ENCODE measurements around the gene ZNF777. TPM values are rescaled to one million over a fixed set of nuclear protein-coding genes. Genes with fewer than 3 reads are reported as not detected.
"Not testable (repeated sequence)": the region's sequence is repeated elsewhere in the genome, so short reads cannot be mapped to it uniquely, and the experiment has no call there.

The ZNF777 gene
- total RNA-seq, 2 experiments from 2014 or later = 13.3 to 16.4 TPM

DNA sequence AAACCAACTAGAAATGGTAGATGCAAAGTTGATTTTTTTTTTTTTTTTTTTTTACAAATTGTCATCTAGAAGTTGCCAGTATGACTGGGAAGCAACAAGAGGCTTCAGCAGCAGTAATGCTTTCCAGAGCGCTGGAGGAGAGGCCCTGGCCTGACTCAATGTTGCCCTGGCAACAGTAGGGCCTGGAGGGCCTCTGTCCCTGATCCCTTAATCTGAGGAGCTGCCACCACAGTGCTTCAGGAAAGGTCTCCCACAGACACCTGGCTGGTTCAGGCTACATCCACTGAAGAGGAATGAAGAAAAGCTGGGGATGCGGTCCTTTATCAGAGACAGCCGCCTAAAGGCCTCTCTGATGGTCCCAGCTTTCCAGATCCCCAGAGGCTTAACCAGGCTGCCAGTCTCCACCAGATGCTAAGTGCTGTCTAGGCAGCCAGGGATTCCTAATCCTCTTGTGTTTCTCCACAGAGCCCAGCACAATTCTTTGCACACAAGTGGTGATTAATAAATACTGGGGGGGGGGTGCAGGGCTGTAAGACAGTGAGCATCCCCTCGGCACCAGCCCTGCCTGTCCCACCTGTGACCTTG, 33.7 kb downstream of the ZNF777 start:
- Mint-ChIP-seq H3K4me3 (no peak overlapping the region), H3K27ac (no peak overlapping the region), H3K9me3 (ENCODE audit: low read depth) (no peaks in the 10 kb centered on the region), H3K36me3 (ENCODE audit: low read depth) (peaks cover 24% of the 10 kb centered on the region), H3K4me1 (peaks cover 9% of the 10 kb centered on the region), H3K27me3 (no peaks in the 10 kb centered on the region)
- no peak for DNase-seq
- ATAC-seq = no peak
- intact Hi-C loops (cut with DNase I, micrococcal nuclease) = no loop called here
- ChIA-PET POLR2A (no interaction called here), CTCF (interaction anchor here (0.6 to 0.9 kb wide), 3 partner anchors 15 to 198 kb away, joined by 3 to 4 read pairs (median 3); no protein-coding TSS in a partner anchor)

DNA sequence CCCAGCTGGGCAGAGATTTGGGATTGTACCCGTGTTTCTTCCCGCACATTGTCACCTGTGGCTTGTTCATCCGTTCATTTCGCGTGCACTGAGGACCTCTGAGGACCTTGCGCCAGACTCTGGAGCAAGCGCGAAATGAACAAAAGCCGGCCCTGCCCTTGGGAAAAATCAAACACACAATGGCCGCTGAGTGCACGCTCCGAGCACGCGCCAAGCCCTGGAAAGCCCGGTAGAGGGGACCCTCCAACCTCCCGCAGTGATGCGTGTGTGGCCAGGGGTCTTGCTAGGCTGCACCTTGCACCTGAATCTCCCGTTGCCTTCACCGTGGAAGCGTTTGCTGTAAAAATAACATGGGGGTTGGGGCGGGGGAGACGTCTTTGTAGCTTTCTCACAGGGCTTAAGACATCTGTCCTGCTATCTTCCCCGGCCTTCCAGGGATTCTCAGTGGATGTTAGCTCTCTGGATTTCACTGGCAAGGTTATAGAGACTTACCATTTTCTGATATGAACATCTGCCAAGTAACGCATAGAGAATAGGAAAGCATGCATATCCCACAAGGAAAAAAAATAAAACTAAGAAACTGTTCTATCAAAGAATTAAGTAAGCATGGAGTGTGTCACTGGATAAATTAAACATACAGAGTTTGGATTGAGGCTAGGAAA, 37.3 kb downstream of the ZNF777 start:
- ATAC-seq (no peak), DNase-seq (no peak)
- Mint-ChIP-seq H3K27me3 (no peaks in the 10 kb centered on the region), H3K4me3 (peak overlapping the region; percentile 17), H3K9me3 (ENCODE audit: low read depth) (no peaks in the 10 kb centered on the region), H3K36me3 (ENCODE audit: low read depth) (peaks cover 1% of the 10 kb centered on the region), H3K4me1 (peaks cover 9% of the 10 kb centered on the region), H3K27ac (peak overlapping the region; percentile 42)
- intact Hi-C loops (cut with DNase I, micrococcal nuclease) = loop anchor here (2.0 to 5.0 kb wide), 5 partner anchors 35 to 436 kb away; partner anchors contain the start of genes ZNF398 (in 1 of the 2), ZNF425 (in 1 of the 2) and ZNF746 (in 1 of the 2)
- POLR2A ChIA-PET = no interaction called here
- CTCF ChIA-PET = interaction anchor here (1.0 to 2.8 kb wide), 11 partner anchors 9 to 228 kb away, joined by 3 to 14 read pairs (median 4); partner anchors contain the start of genes ZNF282 and ZNF777

DNA sequence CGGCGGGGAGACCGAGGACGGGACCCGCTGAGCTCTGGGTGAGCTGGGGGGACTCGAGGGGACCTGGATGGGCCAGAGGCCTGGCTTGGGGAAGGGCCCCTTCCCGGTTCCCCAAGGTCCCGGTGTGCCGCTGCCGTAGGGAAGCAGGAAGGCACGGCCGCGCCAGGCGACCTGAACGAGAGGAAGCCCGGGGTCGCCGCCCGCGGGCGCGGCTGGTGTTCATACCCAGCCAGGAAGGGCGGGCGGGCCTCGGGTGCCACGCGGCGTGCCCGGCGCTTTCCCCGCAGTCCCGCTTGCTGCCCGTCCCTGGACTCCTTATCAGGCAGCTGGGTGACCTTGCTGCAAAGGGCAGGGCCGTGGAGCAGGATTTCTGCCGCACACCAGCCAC, 38.0 kb downstream of the ZNF777 start:
- ATAC-seq = no peak
- Mint-ChIP-seq H3K27me3 (no peaks in the 10 kb centered on the region), H3K36me3 (ENCODE audit: low read depth) (no peaks in the 10 kb centered on the region), H3K4me3 (peak overlapping the region; percentile 8), H3K9me3 (ENCODE audit: low read depth) (no peaks in the 10 kb centered on the region), H3K27ac (peak overlapping the region; percentile 47), H3K4me1 (peaks cover 9% of the 10 kb centered on the region)
- intact Hi-C loops (cut with DNase I, micrococcal nuclease) = loop anchor here (1.0 to 5.0 kb wide), 14 partner anchors 36 to 436 kb away; partner anchors contain the start of genes ZNF398 (in 2 of the 2), ZNF746 (in 2 of the 2), ZNF212 (in 1 of the 2) and ZNF282 (in 1 of the 2)
- ChIA-PET CTCF (interaction anchor here (0.5 to 2.8 kb wide), 20 partner anchors 9 to 1294 kb away, joined by 3 to 14 read pairs (median 4); partner anchors contain the start of genes ZNF282 and ZNF777), POLR2A (no interaction called here)
- peak; percentile 54 for DNase-seq

DNA sequence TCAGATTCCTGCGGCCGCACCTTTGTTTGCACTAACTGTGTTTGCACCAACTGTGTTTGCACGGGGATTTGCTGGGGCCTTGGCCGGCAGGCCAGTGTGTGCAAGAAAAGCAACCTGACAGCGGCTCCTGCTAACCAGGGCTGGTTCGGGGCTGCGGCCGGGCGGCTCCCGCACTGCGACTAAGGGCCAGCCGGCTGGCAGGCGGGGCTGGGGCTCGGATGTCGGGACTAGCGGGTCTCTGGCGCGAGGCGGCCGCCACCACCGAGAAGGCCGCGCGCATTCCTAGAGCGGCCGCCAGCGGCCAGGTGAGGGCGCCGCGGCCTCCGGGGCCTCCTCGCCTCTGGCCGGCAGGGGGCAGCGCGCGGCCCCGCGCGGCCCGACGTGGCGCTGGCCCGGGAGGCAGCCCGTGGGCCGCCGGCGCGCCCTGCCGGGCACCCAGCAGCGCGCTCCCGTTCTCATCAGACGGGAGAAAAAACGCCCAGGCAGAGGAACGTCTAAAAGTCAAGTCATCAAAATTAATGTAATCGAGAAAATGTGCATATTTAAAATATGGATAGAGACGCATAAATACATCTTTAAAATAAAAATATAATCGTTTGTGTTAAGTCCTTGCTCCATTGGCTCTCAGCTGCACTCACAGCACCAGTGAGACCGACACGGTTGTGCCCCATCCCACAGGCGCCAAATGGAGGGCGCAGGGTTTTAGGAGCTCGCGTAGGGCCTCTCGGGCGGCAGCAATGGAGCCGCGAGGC, 38.5 kb downstream of the ZNF777 start:
- POLR2A ChIA-PET = no interaction called here
- Mint-ChIP-seq H3K9me3 (ENCODE audit: low read depth) (no peaks in the 10 kb centered on the region), H3K27ac (peak overlapping the region; percentile 63), H3K4me1 (peaks cover 9% of the 10 kb centered on the region), H3K4me3 (peak overlapping the region; percentile 65), H3K36me3 (ENCODE audit: low read depth) (no peaks in the 10 kb centered on the region), H3K27me3 (no peaks in the 10 kb centered on the region)
- DNase-seq = peak; percentile 84
- CTCF ChIA-PET = interaction anchor here (0.5 to 2.8 kb wide), 22 partner anchors 10 to 1295 kb away, joined by 3 to 14 read pairs (median 4); partner anchors contain the start of genes ZNF282 and ZNF777
- intact Hi-C loops (cut with DNase I, micrococcal nuclease) = loop anchor here (1.0 to 5.0 kb wide), 14 partner anchors 36 to 435 kb away; partner anchors contain the start of genes ZNF398 (in 2 of the 2), ZNF746 (in 2 of the 2), ZNF212 (in 1 of the 2) and ZNF282 (in 1 of the 2)
- peak; percentile 98 for ATAC-seq

DNA sequence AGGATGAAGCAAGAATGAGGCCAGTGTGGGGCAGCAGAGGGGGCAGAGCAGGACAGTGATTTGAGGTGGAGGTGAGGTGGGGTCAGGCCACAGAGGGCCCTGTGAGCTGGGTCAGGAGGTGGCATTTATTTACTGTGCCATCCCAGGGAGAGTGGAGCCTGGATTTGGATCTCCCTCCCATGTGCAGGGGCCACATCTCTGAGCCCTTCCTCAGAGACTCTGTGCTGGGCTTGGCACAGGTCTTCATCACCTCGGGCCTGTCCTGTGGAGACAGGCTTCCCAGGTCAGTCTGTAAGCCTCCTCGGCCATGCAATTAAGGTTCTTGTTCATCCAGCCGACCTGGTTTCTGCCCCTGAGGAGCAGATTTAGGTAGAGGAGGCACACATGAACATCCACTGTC, 40.9 kb downstream of the ZNF777 start:
- Mint-ChIP-seq H3K4me1 (peaks cover 9% of the 10 kb centered on the region), H3K9me3 (ENCODE audit: low read depth) (no peaks in the 10 kb centered on the region), H3K27me3 (peaks cover 4% of the 10 kb centered on the region), H3K36me3 (ENCODE audit: low read depth) (no peaks in the 10 kb centered on the region), H3K4me3 (no peak overlapping the region), H3K27ac (no peak overlapping the region)
- intact Hi-C loops (cut with DNase I, micrococcal nuclease) = loop anchor here (5.0 kb wide), 2 partner anchors 273 to 433 kb away; partner anchors contain the start of gene ZNF398 (in 1 of the 2)
- POLR2A ChIA-PET = no interaction called here
- CTCF ChIA-PET = interaction anchor here (1.2 kb wide), 1 partner anchor 10 kb away, joined by 3 read pairs; no protein-coding TSS in a partner anchor
- DNase-seq (no peak), ATAC-seq (no peak)

GRCh38 chr7:149415391-149416071, 45.3 kb downstream of the ZNF777 start:
- CTCF ChIA-PET = no interaction called here
- H3K36me3 Mint-ChIP-seq (ENCODE audit: low read depth) = no peaks in the 10 kb centered on the region
- intact Hi-C loops (cut with DNase I, micrococcal nuclease) = loop anchor here in 1 of 2 experiments (10.0 kb wide), 1 partner anchor 221 kb away; the partner anchor contains the start of gene ZNF282
- H3K9me3 Mint-ChIP-seq (ENCODE audit: low read depth) = no peaks in the 10 kb centered on the region
- no peak overlapping the region for H3K27ac Mint-ChIP-seq
- peaks cover 3% of the 10 kb centered on the region for H3K4me1 Mint-ChIP-seq
- POLR2A ChIA-PET = no interaction called here
- H3K27me3 Mint-ChIP-seq = peaks cover 17% of the 10 kb centered on the region
- DNase-seq (no peak), ATAC-seq (no peak)
- H3K4me3 Mint-ChIP-seq = peak overlapping the region; percentile 56

DNA sequence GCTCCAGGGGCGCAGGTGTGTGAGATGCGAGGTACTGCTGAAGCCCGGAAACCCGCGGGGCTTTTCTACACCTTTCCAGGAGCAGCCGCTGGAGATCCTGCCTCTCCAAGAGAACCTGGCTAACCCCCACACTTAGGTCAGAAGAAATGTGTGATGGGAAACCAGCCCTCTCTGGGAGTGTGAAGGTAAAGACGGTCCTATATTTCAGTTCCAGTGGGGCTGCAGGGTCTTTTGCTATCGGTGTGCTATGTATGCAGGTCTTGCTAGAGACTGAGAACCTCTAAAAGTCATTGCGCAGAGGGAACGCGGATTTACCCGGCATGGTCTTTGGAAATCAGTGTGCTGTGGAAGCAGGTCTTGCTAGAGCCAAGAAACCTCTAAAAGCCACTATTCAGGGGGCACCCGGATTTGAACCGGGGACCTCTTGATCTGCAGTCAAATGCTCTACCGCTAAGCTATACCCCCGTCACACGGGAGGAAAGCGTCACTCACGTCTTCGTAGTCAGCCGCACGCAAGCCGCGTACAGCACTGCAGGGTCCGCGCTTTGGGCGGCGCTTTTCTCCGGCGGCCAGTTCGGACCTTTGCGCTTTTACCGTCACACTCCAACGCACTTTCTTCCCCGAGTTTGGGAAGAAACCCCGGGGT, 46.0 kb downstream of the ZNF777 start:
- ATAC-seq = peak; percentile 74
- POLR2A ChIA-PET = no interaction called here
- Mint-ChIP-seq H3K4me1 (peaks cover 3% of the 10 kb centered on the region), H3K27ac (no peak overlapping the region), H3K4me3 (peak overlapping the region; percentile 56), H3K27me3 (peaks cover 17% of the 10 kb centered on the region), H3K36me3 (ENCODE audit: low read depth) (no peaks in the 10 kb centered on the region), H3K9me3 (ENCODE audit: low read depth) (no peaks in the 10 kb centered on the region)
- DNase-seq = peak; percentile 67
- CTCF ChIA-PET = no interaction called here
- intact Hi-C loops (cut with DNase I, micrococcal nuclease) = loop anchor here in 1 of 2 experiments (10.0 kb wide), 1 partner anchor 220 kb away; the partner anchor contains the start of gene ZNF282

DNA sequence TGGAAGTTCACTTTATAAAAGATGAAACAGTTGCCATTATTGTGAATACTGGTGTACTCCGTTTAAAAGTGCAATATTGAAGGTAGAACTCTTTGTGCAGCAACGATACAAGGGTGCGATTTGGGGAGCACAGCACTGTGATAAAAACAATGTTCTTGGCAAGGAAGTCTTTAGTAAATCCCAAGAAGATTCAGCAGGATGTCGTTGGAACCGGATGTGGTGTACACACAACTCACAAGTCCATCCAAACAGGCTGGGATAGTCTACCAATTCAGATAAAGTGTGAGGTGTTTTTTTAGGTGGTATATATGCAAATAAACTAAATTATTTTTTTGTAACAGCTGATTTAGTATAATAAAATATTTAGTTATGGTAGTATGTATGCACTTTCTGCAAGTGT, 46.7 kb downstream of the ZNF777 start:
- H3K9me3 Mint-ChIP-seq (ENCODE audit: low read depth) = no peaks in the 10 kb centered on the region
- ChIA-PET CTCF (no interaction called here), POLR2A (interaction anchor here (0.7 kb wide), 1 partner anchor 44 kb away, joined by 4 read pairs; no protein-coding TSS in a partner anchor)
- ATAC-seq = no peak
- no peak overlapping the region for H3K27ac Mint-ChIP-seq
- H3K4me1 Mint-ChIP-seq = peaks cover 3% of the 10 kb centered on the region
- intact Hi-C loops (cut with DNase I, micrococcal nuclease) = loop anchor here in 1 of 2 experiments (10.0 kb wide), 1 partner anchor 219 kb away; the partner anchor contains the start of gene ZNF282
- H3K27me3 Mint-ChIP-seq = peaks cover 17% of the 10 kb centered on the region
- no peaks in the 10 kb centered on the region for H3K36me3 Mint-ChIP-seq (ENCODE audit: low read depth)
- H3K4me3 Mint-ChIP-seq = no peak overlapping the region
- no peak for DNase-seq

GRCh38 chr7:149413083-149413482, 47.8 kb downstream of the ZNF777 start:
- CTCF ChIA-PET = not testable (repeated sequence)
- peaks cover 19% of the 10 kb centered on the region for H3K27me3 Mint-ChIP-seq

DNA sequence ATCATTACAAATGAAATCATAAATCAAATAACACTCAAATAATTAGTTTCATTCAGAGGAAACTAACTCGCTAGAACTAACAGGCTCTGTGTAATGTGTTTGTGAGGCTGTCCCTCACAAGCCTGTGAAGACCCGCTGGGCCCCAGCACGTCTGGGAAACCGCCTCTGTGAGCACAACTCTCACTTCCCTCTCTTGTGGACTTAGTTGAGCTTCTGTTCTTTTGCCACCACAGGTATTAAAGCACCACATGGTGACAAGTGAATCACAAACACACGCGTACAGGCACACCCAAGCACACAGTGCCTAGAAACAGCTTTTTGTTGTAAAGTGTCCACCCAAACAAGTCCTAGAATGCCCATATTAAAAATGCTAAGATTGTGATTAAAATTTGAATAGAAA, 51.0 kb downstream of the ZNF777 start:
- no peak overlapping the region for H3K4me3 Mint-ChIP-seq
- no peaks in the 10 kb centered on the region for H3K36me3 Mint-ChIP-seq (ENCODE audit: low read depth)
- no peak overlapping the region for H3K27ac Mint-ChIP-seq
- ChIA-PET POLR2A (interaction anchor here (0.5 kb wide), 1 partner anchor 282 kb away, joined by 3 read pairs; no protein-coding TSS in a partner anchor), CTCF (no interaction called here)
- ATAC-seq (no peak), DNase-seq (no peak)
- H3K9me3 Mint-ChIP-seq (ENCODE audit: low read depth) = no peaks in the 10 kb centered on the region
- intact Hi-C loops (cut with DNase I, micrococcal nuclease) = loop anchor here in 1 of 2 experiments (10.0 kb wide), 1 partner anchor 215 kb away; the partner anchor contains the start of gene ZNF282
- peaks cover 3% of the 10 kb centered on the region for H3K4me1 Mint-ChIP-seq
- H3K27me3 Mint-ChIP-seq = peaks cover 14% of the 10 kb centered on the region

More at GRCh38 chr7:149413083-149413482, 47.8 kb downstream of the ZNF777 start:
- H3K9me3 Mint-ChIP-seq (ENCODE audit: low read depth); H3K27ac Mint-ChIP-seq; H3K4me3 Mint-ChIP-seq; DNase-seq; H3K4me1 Mint-ChIP-seq; ATAC-seq; H3K36me3 Mint-ChIP-seq (ENCODE audit: low read depth): not testable (repeated sequence)
- POLR2A ChIA-PET = interaction anchor here (0.6 kb wide), 1 partner anchor 384 kb away, joined by 3 read pairs; no protein-coding TSS in a partner anchor
- intact Hi-C loops (cut with DNase I, micrococcal nuclease) = loop anchor here in 1 of 2 experiments (10.0 kb wide), 1 partner anchor 218 kb away; the partner anchor contains the start of gene ZNF282

All from activated CD4-positive, alpha-beta T cell treated with anti-CD3 and anti-CD28 coated beads for 36 hours (primary cell).